ENCODE measurements around the gene KLHL30.

- TF ChIP-seq CTCF (IDR thresholded peaks at IDR 0.05): no peak
- no peak for TF ChIP-seq POLR2AphosphoS5 (IDR thresholded peaks at IDR 0.05)
- no peak for TF ChIP-seq EP300 (IDR thresholded peaks at IDR 0.05; ENCODE audit: low read depth)
Observed at GRCh38 chr2:238104226-238104690, 34.2 kb upstream of the KLHL30 start.

All from transverse colon (tissue), 4 donors.